ENCODE results near the gene PLEKHS1.

PLEKHS1 gene

GRCh38 chr10:113712024-113712423 is 39.5 kb upstream of the PLEKHS1 start:
- H3K4me3 ChIP-seq (ENCODE audit: low read depth, low read length): no peak overlapping the region
- no peak for TF ChIP-seq CTCF (IDR thresholded peaks at IDR 0.05; ENCODE audit: low read depth, low read length)

GRCh38 chr10:113712755-113713639 is 38.5 kb upstream of the PLEKHS1 start:
- no peak for TF ChIP-seq CTCF (IDR thresholded peaks at IDR 0.05; ENCODE audit: low read depth, low read length)
- no peak overlapping the region for H3K4me3 ChIP-seq (ENCODE audit: low read depth, low read length)

- no peak overlapping the region for H3K4me3 ChIP-seq (ENCODE audit: low read depth, low read length)
- no peak for TF ChIP-seq CTCF (IDR thresholded peaks at IDR 0.05; ENCODE audit: low read depth, low read length)
Observed at GRCh38 chr10:113713640-113713982, 37.9 kb upstream of the PLEKHS1 start.

- H3K4me3 ChIP-seq (ENCODE audit: low read depth, low read length): no peak overlapping the region
- TF ChIP-seq CTCF (IDR thresholded peaks at IDR 0.05; ENCODE audit: low read depth, low read length): no peak
Observed at GRCh38 chr10:113716109-113716910, 35.2 kb upstream of the PLEKHS1 start.

- no peak for TF ChIP-seq CTCF (IDR thresholded peaks at IDR 0.05; ENCODE audit: low read depth, low read length)
- no peak overlapping the region for H3K4me3 ChIP-seq (ENCODE audit: low read depth, low read length)
Observed at GRCh38 chr10:113718969-113719822, 32.3 kb upstream of the PLEKHS1 start.

- no peak overlapping the region for H3K4me3 ChIP-seq (ENCODE audit: low read depth, low read length)
Observed at GRCh38 chr10:113720386-113720785, 31.1 kb upstream of the PLEKHS1 start.

More at GRCh38 chr10:113720386-113720785, 31.1 kb upstream of the PLEKHS1 start:
- TF ChIP-seq CTCF (IDR thresholded peaks at IDR 0.05; ENCODE audit: low read depth, low read length): no peak

Measured in WI38 (cell line).